CD4-positive, alpha-beta T cell treated with Interleukin-1 beta for 1 hour (primary cell): ENCODE results near the gene DCST1.
A peak's percentile ranks its signal among the peaks of the same experiment; 100 is the strongest.

Source experiments
- DNase-seq, 2 donors: peaks; one replicate each; pipeline ENCODE4 v3.0.0-alpha.2; 2020 to 2022

DCST1 gene

GRCh38 chr1:155057788-155058211 lies 24.2 kb downstream of the DCST1 start:
- DNase-seq, result no peak

GRCh38 chr1:155060736-155061135 lies 27.1 kb downstream of the DCST1 start:
- no peak for DNase-seq

GRCh38 chr1:155061381-155062150 lies 27.9 kb downstream of the DCST1 start:
- DNase-seq, result peak; percentile 94 to 95

GRCh38 chr1:155062151-155062686 lies 28.6 kb downstream of the DCST1 start:
- no peak for DNase-seq

DNA sequence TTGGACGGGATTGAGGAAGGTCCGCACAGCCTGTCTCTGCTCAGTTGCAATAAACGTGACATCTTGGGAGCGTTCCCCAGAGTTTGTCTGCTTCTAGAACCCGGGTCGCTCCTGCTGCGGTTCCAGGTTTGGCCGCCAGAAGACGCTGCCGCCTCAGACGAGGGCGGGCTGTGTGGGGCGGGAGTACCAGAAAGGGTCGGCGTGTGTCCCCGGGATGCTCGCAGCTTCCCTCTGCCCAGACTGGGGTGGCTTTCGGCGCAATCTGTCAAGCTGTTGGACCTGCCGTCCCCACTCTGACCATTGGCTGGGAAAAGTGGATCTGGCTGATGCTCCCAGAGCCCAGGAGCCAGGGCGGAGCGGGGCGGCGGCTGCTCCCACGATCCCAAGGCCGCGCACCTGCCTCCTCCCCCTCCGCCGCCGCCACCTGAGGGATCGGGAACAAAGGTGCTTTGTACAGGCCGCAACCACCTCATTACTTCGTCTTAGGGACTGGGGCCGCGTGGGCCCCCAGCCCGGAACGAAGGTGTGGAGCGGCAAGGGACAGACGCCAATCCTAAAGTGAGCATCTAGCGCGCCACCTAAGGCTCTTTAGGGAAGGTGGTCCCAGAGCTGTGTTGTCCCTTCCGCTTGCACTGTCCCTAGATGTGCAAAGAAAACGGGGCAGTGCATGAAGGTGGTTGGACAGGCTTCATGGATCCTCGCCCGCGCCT lies 29.2 kb downstream of the DCST1 start:
- DNase-seq, result peak; percentile 72 to 79

- peak; percentile 86 for DNase-seq
Observed at GRCh38 chr1:155063550-155064110, 30.0 kb downstream of the DCST1 start, which contains the start of gene EFNA4. Gene EFNA4 (plus strand): TSS chr1:155063740. CDS start chr1:155063824, 84 bp downstream.

GRCh38 chr1:155064111-155064831 lies 30.6 kb downstream of the DCST1 start:
- DNase-seq, result peak; percentile 13 to 37

DNA sequence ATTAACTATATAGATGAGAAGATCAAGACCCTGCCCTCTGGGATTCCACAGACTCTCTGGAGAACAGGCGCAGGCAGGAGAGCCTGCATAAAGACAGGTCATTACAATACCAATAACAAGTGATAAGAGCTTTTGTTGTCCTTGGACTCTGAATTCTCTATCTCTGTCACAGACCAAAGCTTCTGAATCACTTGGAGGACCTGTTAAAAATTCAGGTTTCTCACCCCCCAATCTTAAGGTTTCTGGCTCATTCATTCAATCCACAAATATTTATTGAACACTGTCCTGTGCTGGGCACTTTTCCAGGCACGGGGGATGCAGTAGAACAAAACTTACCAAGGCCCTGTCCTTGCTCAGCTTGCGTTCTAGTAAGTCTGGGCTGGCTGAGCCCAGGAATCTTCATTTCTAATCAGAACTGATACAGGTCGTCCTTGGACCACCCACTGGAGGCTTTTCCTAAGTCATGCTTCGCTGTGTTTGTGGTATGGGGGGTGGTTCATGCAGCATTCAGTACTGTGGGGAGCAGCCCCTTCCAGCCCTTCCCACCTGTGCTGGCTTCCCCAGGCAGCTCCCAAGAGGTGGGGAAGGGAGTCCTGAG lies 31.3 kb downstream of the DCST1 start:
- DNase-seq, result no peak

DNA sequence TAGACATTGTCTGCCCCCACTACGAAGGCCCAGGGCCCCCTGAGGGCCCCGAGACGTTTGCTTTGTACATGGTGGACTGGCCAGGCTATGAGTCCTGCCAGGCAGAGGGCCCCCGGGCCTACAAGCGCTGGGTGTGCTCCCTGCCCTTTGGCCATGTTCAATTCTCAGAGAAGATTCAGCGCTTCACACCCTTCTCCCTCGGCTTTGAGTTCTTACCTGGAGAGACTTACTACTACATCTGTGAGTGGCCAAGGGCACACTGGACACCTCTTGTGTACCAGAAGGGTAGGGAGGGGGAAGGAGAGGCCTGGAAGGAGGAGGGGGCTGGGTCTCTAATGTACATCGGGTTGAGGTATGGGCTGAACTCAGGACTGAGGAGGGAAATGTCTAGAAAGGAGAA lies 33.2 kb downstream of the DCST1 start:
- no peak for DNase-seq

DNA sequence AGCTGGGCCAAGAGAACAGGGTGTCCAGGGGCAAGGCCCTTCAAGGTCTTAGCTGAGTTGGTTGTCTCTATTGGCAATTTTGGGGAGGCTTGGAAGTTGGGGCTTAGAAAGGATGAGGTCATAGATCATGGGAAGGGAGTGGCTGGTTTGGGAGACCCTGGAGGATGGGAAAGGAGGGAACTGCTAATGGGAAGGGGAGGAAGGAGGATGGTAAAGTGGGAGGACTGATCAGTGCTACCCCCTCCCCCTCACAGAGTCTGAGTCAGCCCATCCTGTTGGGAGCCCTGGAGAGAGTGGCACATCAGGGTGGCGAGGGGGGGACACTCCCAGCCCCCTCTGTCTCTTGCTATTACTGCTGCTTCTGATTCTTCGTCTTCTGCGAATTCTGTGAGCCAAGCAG lies 35.0 kb downstream of the DCST1 start:
- DNase-seq, result no peak

- no peak for DNase-seq
Observed at GRCh38 chr1:155069551-155070157, 36.0 kb downstream of the DCST1 start.

DNA sequence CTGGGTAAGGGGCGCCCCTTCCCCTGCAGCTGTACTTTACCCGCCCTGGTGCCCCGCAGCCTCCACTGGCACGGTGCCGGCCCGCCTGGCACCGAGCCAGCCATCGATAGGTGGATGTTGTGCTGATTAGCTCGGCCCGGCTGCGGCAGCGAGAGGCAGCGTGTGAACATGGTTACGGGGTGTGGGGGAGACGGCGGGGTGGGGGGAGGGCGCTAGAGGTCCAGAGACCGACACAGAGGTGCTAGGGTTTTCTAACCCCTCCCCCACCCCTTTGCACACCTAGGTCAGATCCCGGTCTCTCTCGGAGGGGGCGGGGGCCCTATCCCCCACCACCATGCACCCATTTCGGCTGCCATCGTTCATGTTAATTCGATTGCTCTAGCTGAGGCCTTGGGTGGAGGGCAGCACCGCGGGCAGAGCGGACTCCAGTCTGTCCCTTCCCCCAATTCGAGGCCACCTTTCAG lies 36.6 kb downstream of the DCST1 start:
- no peak for DNase-seq

GRCh38 chr1:155070721-155071569 lies 37.3 kb downstream of the DCST1 start:
- DNase-seq, result peak; percentile 82 to 86

DNA sequence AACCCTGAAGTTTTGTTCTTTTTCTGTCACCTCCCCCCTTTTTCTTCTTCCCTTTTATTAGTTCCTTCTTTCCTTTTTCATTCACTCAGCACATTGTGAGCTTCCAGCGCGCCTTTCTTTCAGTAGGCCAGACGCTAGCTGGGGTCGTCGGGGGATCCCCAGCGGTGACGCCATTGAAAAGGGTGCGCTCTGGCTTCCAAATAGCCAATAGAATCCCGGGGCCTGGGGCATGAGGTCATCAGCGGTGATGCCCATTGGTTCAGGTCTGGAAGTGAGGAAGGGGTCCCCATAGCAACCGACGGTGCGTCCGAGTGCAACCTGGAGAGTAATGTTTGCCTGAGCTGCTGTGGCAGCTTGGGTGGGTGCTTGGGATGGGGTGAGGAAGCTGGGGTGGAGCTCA lies 38.1 kb downstream of the DCST1 start:
- DNase-seq, result no peak

GRCh38 chr1:155072531-155073289 lies 39.1 kb downstream of the DCST1 start:
- DNase-seq, result no peak

- no peak for DNase-seq
Observed at GRCh38 chr1:155073377-155074242, 40.0 kb downstream of the DCST1 start.

- no peak for DNase-seq
Observed at GRCh38 chr1:155075535-155075934, 41.9 kb downstream of the DCST1 start.

GRCh38 chr1:155076371-155076770 lies 42.7 kb downstream of the DCST1 start:
- no peak for DNase-seq

DNA sequence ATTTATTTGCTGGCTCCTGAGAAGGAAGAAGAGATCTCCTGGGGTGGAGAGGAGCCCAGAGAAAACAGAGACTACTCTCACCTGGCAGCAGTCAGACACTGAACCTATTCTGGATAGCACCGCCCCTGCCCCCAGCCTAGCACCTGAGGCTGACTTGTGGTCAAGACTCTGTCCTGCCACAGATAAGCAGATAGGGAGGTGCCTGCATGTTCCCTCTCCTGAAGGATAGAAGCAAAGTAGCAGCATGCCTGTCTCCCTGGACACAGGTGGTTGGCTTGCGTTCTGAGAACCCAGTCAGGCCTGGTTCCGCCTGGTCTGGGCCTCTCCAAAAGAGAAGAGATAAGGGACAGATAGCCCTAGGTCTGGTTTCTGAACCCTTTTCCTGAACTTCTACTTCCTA lies 43.7 kb downstream of the DCST1 start:
- no peak for DNase-seq
